GM13976 (cell line): ENCODE data around the gene FAM163B.

Source experiments
- DNase-seq: peaks from one replicate; pipeline ENCODE4 v3.0.0; 2012; ENCODE audit warnings: low spot score
- CTCF ChIP-seq: IDR thresholded peaks from 2 replicates; pipeline ENCODE4 v1.5.1; 2012; ENCODE audit warnings: borderline replicate concordance, mild to moderate bottlenecking; ENCODE audit not compliant: insufficient read depth; ENCODE audit errors: extremely low read depth, missing control alignments, control extremely low read depth
- in situ Hi-C: fragments of 300-500 bp; cut with MboI; formaldehyde crosslinking; loops from one replicate; pipeline ENCODE4 v1.12.0; 2022; ENCODE audit warnings: low sequenced_read_pairs, mixed read lengths, inconsistent platforms; ENCODE audit not compliant: unreplicated experiment

FAM163B gene

GRCh38 chr9:133571896-133572595 lies 37.1 kb downstream of the FAM163B start:
- no peak for DNase-seq
- TF ChIP-seq CTCF = no peak
- in situ Hi-C loops = loop anchor here (25.0 kb wide), 1 partner anchor 440 kb away; no protein-coding TSS in a partner anchor

GRCh38 chr9:133571391-133571890 lies 37.7 kb downstream of the FAM163B start:
- in situ Hi-C loops = loop anchor here (25.0 kb wide), 1 partner anchor 441 kb away; no protein-coding TSS in a partner anchor
- no peak for DNase-seq
- no peak for TF ChIP-seq CTCF

- no peak for TF ChIP-seq CTCF
- DNase-seq = no peak
- in situ Hi-C loops = loop anchor here (25.0 kb wide), 1 partner anchor 442 kb away; no protein-coding TSS in a partner anchor
These were observed 38.5 kb downstream of the FAM163B start for GRCh38 chr9:133570691-133571080.

- TF ChIP-seq CTCF = no peak
- in situ Hi-C loops = loop anchor here (25.0 kb wide), 1 partner anchor 442 kb away; no protein-coding TSS in a partner anchor
- DNase-seq = no peak
These were observed 39.1 kb downstream of the FAM163B start for GRCh38 chr9:133569891-133570690.

GRCh38 chr9:133569121-133569785 lies 39.9 kb downstream of the FAM163B start:
- no peak for DNase-seq
- no peak for TF ChIP-seq CTCF
- in situ Hi-C loops = loop anchor here (25.0 kb wide), 1 partner anchor 443 kb away; no protein-coding TSS in a partner anchor

- no peak for TF ChIP-seq CTCF
- in situ Hi-C loops = loop anchor here (25.0 kb wide), 1 partner anchor 444 kb away; no protein-coding TSS in a partner anchor
- DNase-seq = no peak
These were observed 41.0 kb downstream of the FAM163B start for GRCh38 chr9:133568186-133568585.
